H9 (cell line): ENCODE measurements around the gene TTLL9. TPM values are rescaled to one million over a fixed set of nuclear protein-coding genes. Genes with fewer than 3 reads are reported as not detected.

ENCODE experiments used
- DNase-seq: peaks from one replicate; pipeline ENCODE4 v3.0.0-alpha.2; 2017
- H2AFZ ChIP-seq: one replicate; pipeline ENCODE4 v1.6.1; 2013; ENCODE audit warnings: mild to moderate bottlenecking, low read length, control low read depth, moderate library complexity
- H2AK5ac ChIP-seq: 2 replicates; pipeline ENCODE4 v1.6.1; 2013; ENCODE audit warnings: low read length, control low read depth, mixed read lengths; ENCODE audit not compliant: insufficient read length
- H2BK120ac ChIP-seq: one replicate; pipeline ENCODE4 v1.6.1; 2013; ENCODE audit warnings: low read depth, mild to moderate bottlenecking, low read length, control low read depth, inconsistent platforms; ENCODE audit not compliant: poor library complexity, severe bottlenecking
- H2BK12ac ChIP-seq: 2 replicates; pipeline ENCODE4 v1.6.1; 2013; ENCODE audit warnings: low read length, control low read depth, mixed read lengths, low read depth; ENCODE audit not compliant: insufficient read length
- H2BK15ac ChIP-seq: 2 replicates; pipeline ENCODE4 v1.6.1; 2013; ENCODE audit warnings: low read depth, low read length, control low read depth
- H2BK20ac ChIP-seq: one replicate; pipeline ENCODE4 v1.6.1; 2013; ENCODE audit warnings: low read depth, mild to moderate bottlenecking, low read length, control low read depth, inconsistent platforms; ENCODE audit not compliant: poor library complexity, severe bottlenecking
- H2BK5ac ChIP-seq: 2 replicates; pipeline ENCODE4 v1.6.1; 2013; ENCODE audit warnings: low read length, control low read depth, mixed read lengths; ENCODE audit not compliant: insufficient read length
- H3K14ac ChIP-seq: 2 replicates; pipeline ENCODE4 v1.6.1; 2013; ENCODE audit warnings: low read length, control low read depth; ENCODE audit not compliant: insufficient read depth
- H3K18ac ChIP-seq: 2 replicates; pipeline ENCODE4 v1.6.1; 2013; ENCODE audit warnings: low read depth, mild to moderate bottlenecking, mixed read lengths, low read length, control low read depth; ENCODE audit not compliant: insufficient read length
- H3K23ac ChIP-seq: 2 replicates; pipeline ENCODE4 v1.6.1; 2013; ENCODE audit warnings: low read length, control low read depth, mixed read lengths, low read depth; ENCODE audit not compliant: insufficient read length
- H3K23me2 ChIP-seq: 2 replicates; pipeline ENCODE4 v1.6.1; 2013; ENCODE audit warnings: low read depth, mild to moderate bottlenecking, mixed read lengths, low read length, control low read depth; ENCODE audit not compliant: insufficient read length, poor library complexity, severe bottlenecking
- H3K27ac ChIP-seq: 2 replicates; pipeline ENCODE4 v1.5.1; 2013; ENCODE audit warnings: low read length, control low read depth, mixed read lengths, low read depth; ENCODE audit not compliant: insufficient read length
- H3K27me3 ChIP-seq: 2 replicates; pipeline ENCODE4 v1.6.1; 2013; ENCODE audit warnings: low read length, control low read depth, inconsistent platforms; ENCODE audit not compliant: insufficient read depth
- H3K4ac ChIP-seq: 2 replicates; pipeline ENCODE4 v1.6.1; 2013; ENCODE audit warnings: low read depth, mild to moderate bottlenecking, control low read depth, inconsistent platforms, low read length, moderate library complexity
- H3K4me1 ChIP-seq: 2 replicates; pipeline ENCODE4 v1.6.1; 2013; ENCODE audit warnings: low read length, control low read depth, inconsistent platforms; ENCODE audit not compliant: insufficient read depth
- H3K4me2 ChIP-seq: 2 replicates; pipeline ENCODE4 v1.6.1; 2013; ENCODE audit warnings: low read length, control low read depth, mixed read lengths; ENCODE audit not compliant: insufficient read length, insufficient read depth
- H3K56ac ChIP-seq: 2 replicates; pipeline ENCODE4 v1.6.1; 2013; ENCODE audit warnings: low read depth, mild to moderate bottlenecking, mixed read lengths, low read length, control low read depth; ENCODE audit not compliant: insufficient read length
- H3K79me1 ChIP-seq: 2 replicates; pipeline ENCODE4 v1.6.1; 2013; ENCODE audit warnings: low read depth, mild to moderate bottlenecking, moderate library complexity, low read length, control low read depth, inconsistent platforms; ENCODE audit not compliant: insufficient read depth, poor library complexity, severe bottlenecking
- H3K79me2 ChIP-seq: 2 replicates; pipeline ENCODE4 v1.6.1; 2013; ENCODE audit warnings: low read length, control low read depth, inconsistent platforms; ENCODE audit not compliant: insufficient read depth
- H3K9ac ChIP-seq: 2 replicates; pipeline ENCODE4 v1.6.1; 2013; ENCODE audit warnings: low read length, control low read depth, mixed read lengths; ENCODE audit not compliant: insufficient read length; ENCODE audit errors: extremely low read depth
- H3K9me3 ChIP-seq: one replicate; pipeline ENCODE4 v1.6.1; 2013; ENCODE audit warnings: low read depth, low read length, inconsistent platforms; ENCODE audit not compliant: control insufficient read depth
- H3T11ph ChIP-seq: one replicate; pipeline ENCODE4 v1.6.1; 2013; ENCODE audit warnings: mild to moderate bottlenecking, low read length, control low read depth, inconsistent platforms
- H4K20me1 ChIP-seq: one replicate; pipeline ENCODE4 v1.6.1; 2013; ENCODE audit not compliant: control insufficient read depth, insufficient read length, insufficient read depth
- H4K5ac ChIP-seq: 2 replicates; pipeline ENCODE4 v1.6.1; 2013; ENCODE audit warnings: low read depth, mild to moderate bottlenecking, mixed read lengths, low read length, control low read depth; ENCODE audit not compliant: insufficient read length
- H4K8ac ChIP-seq: replicated peaks from 2 replicates; pipeline ENCODE4 v1.6.1; 2013; ENCODE audit warnings: low read length, control low read depth, mixed read lengths, low read depth; ENCODE audit not compliant: insufficient read length
- H4K91ac ChIP-seq: 2 replicates; pipeline ENCODE4 v1.6.1; 2013; ENCODE audit warnings: low read depth, mild to moderate bottlenecking, moderate library complexity, mixed read lengths, low read length, control low read depth; ENCODE audit not compliant: insufficient read length
- H3K27ac Mint-ChIP-seq, 3 experiments: 2 replicates in 2 of 3; 3 replicates in 1 of 3; pipeline ENCODE4 v1.8.0; 2020 to 2021; ENCODE audit warnings: mixed read lengths in 3 of 3, mild to moderate bottlenecking in 1 of 3, moderate library complexity in 1 of 3
- H3K27me3 Mint-ChIP-seq: 2 replicates; pipeline ENCODE4 v1.8.0; 2021; ENCODE audit warnings: low read depth, mild to moderate bottlenecking, moderate library complexity, mixed read lengths
- H3K36me3 Mint-ChIP-seq, 3 experiments: 2 replicates in 2 of 3; 3 replicates in 1 of 3; pipeline ENCODE4 v1.8.0; 2020 to 2021; ENCODE audit warnings: low read depth in 3 of 3, mixed read lengths in 3 of 3; ENCODE audit not compliant: insufficient read depth in 1 of 3
- H3K4me1 Mint-ChIP-seq, 2 experiments: 2 replicates each; pipeline ENCODE4 v1.8.0; 2020; ENCODE audit warnings: mixed read lengths in 2 of 2
- H3K4me3 Mint-ChIP-seq, 2 experiments: 2 replicates in 1 of 2; 3 replicates in 1 of 2; pipeline ENCODE4 v1.8.0; 2020 to 2021; ENCODE audit warnings: mild to moderate bottlenecking in 2 of 2, mixed read lengths in 2 of 2, moderate library complexity in 1 of 2
- H3K9me3 Mint-ChIP-seq, 2 experiments: 2 replicates in 1 of 2; 3 replicates in 1 of 2; pipeline ENCODE4 v1.8.0; 2020; ENCODE audit warnings: mild to moderate bottlenecking in 2 of 2, mixed read lengths in 2 of 2, moderate library complexity in 1 of 2
- WGBS: extraction: QIAGEN DNeasy Blood & Tissue Kit; methylation state at CpG from one replicate; pipeline ENCODE4 v1.1.7; 2013; ENCODE audit warnings: missing lambda C conversion rate, low lambda C conversion rate, mixed read lengths; ENCODE audit not compliant: insufficient read length; ENCODE audit errors: extremely low coverage; 5-methylcytosine and 5-hydroxymethylcytosine counted together
- total RNA-seq: library from RNA; stranded (reverse); gene quantifications from 2 replicates; pipeline ENCODE4 v1.2.1, GENCODE V29; 2021
- TF ChIP-seq, protein P1 (sequence below): fragments of 200-600 bp; sonication (generic); conservative IDR thresholded peaks from 3 replicates; pipeline ENCODE4 v1.8.0; 2021; ENCODE audit warnings: antibody characterized with exemption, mild to moderate bottlenecking

Gene TTLL9
- total RNA-seq, 1 experiment from 2014 or later: 0.20 TPM

DNA sequence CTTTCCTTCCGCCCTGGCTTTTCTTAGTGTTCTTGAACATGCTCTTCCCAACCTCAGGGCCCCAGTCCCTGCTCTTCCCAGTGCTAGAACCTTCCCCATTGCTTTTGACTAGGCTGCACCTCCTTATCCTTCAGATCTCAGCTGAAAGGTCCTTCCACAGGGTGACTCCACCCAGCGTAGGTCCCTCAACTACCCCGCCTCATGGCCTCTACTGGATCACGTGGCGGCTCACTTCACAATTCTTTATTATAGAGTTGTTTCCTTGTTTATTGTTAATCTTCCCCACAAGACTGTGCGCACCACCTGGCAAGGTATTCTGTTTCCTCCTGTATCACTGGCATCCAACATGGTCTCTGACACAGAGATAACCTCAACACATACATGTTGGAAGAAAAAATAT, 31.2 kb downstream of the TTLL9 start:
- Histone ChIP-seq H3K27me3 (no peaks in the 10 kb centered on the region), H4K20me1 (no peaks in the 10 kb centered on the region), H4K8ac (no peak overlapping the region), H4K5ac (no peak overlapping the region), H2AK5ac (no peak overlapping the region), H3K56ac (no peak overlapping the region), H3K27ac (no peak overlapping the region), H2BK20ac (no peak overlapping the region), H3T11ph (no peak overlapping the region), H2BK5ac (no peak overlapping the region), H3K4me2 (no peak overlapping the region), H4K91ac (no peak overlapping the region), H2AFZ (no peak overlapping the region), H3K23me2 (peaks cover 3% of the 10 kb centered on the region), H3K79me2 (no peaks in the 10 kb centered on the region), H3K4ac (no peak overlapping the region), H3K79me1 (no peaks in the 10 kb centered on the region), H3K23ac (no peak overlapping the region), H3K4me1 (no peaks in the 10 kb centered on the region; the same call in 1 of the 2 replicates), H3K9ac (no peak overlapping the region), H3K9me3 (no peaks in the 10 kb centered on the region), H3K18ac (no peak overlapping the region), H3K14ac (no peak overlapping the region), H2BK120ac (no peak overlapping the region), H2BK15ac (no peak overlapping the region), H2BK12ac (no peak overlapping the region)
- Mint-ChIP-seq H3K9me3 (no peaks in the 10 kb centered on the region), H3K27ac (no peak overlapping the region), H3K4me1 (peaks cover 30 to 38% of the 10 kb centered on the region in 2 experiments), H3K27me3 (peaks cover 2% of the 10 kb centered on the region; the same call in 1 of the 2 replicates), H3K36me3 (no peaks in the 10 kb centered on the region), H3K4me3 (no peak overlapping the region)
- WGBS: no CpG with 5 or more reads among the region's 6 CpGs
- peak; percentile 12 for DNase-seq
- TF ChIP-seq, protein P1, sequence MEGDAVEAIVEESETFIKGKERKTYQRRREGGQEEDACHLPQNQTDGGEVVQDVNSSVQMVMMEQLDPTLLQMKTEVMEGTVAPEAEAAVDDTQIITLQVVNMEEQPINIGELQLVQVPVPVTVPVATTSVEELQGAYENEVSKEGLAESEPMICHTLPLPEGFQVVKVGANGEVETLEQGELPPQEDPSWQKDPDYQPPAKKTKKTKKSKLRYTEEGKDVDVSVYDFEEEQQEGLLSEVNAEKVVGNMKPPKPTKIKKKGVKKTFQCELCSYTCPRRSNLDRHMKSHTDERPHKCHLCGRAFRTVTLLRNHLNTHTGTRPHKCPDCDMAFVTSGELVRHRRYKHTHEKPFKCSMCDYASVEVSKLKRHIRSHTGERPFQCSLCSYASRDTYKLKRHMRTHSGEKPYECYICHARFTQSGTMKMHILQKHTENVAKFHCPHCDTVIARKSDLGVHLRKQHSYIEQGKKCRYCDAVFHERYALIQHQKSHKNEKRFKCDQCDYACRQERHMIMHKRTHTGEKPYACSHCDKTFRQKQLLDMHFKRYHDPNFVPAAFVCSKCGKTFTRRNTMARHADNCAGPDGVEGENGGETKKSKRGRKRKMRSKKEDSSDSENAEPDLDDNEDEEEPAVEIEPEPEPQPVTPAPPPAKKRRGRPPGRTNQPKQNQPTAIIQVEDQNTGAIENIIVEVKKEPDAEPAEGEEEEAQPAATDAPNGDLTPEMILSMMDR: no peak
